Measurements from ENCODE around the gene WDR4. TPM values are rescaled to one million over a fixed set of nuclear protein-coding genes. Genes with fewer than 3 reads are reported as not detected.
A peak's percentile ranks its signal among the peaks of the same experiment; 100 is the strongest.

Gene WDR4
- total and polyA plus RNA-seq, 2 of the 13 experiments (the other 11 are each of a cell fraction or from before 2014, with no cell fraction given): 11.3 to 14.4 TPM

- TF ChIP-seq SKIL (CRISPR knock-in tag; IDR thresholded peaks at IDR 0.05; ENCODE audit: borderline replicate concordance) (peak; percentile 45; the same call in 1 of the 2 replicates), HNF4A (CRISPR knock-in tag; IDR thresholded peaks at IDR 0.05) (0 out of 2 replicates have a peak, but pooled peaks have one; percentile 6), NR2F6 (IDR thresholded peaks at IDR 0.05) (peak; percentile 38), NR2F6 (CRISPR knock-in tag; IDR thresholded peaks at IDR 0.05) (peak; percentile 81), RAD51 (IDR thresholded peaks at IDR 0.05; ENCODE audit: borderline replicate concordance) (no peak), ZNF224 (CRISPR knock-in tag; IDR thresholded peaks at IDR 0.05) (no peak), IRF9 (CRISPR knock-in tag; IDR thresholded peaks at IDR 0.05; ENCODE audit: borderline replicate concordance) (no peak), ZNF609 (CRISPR knock-in tag; IDR thresholded peaks at IDR 0.05; ENCODE audit: borderline replicate concordance) (no peak), THAP9 (CRISPR knock-in tag; IDR thresholded peaks at IDR 0.05; ENCODE audit: borderline replicate concordance) (no peak), TBP (CRISPR knock-in tag; IDR thresholded peaks at IDR 0.05) (no peak), XBP1 (CRISPR knock-in tag; IDR thresholded peaks at IDR 0.05) (no peak), TOPORS (CRISPR knock-in tag; IDR thresholded peaks at IDR 0.05) (no peak)
- TF ChIP-seq, protein P1, sequence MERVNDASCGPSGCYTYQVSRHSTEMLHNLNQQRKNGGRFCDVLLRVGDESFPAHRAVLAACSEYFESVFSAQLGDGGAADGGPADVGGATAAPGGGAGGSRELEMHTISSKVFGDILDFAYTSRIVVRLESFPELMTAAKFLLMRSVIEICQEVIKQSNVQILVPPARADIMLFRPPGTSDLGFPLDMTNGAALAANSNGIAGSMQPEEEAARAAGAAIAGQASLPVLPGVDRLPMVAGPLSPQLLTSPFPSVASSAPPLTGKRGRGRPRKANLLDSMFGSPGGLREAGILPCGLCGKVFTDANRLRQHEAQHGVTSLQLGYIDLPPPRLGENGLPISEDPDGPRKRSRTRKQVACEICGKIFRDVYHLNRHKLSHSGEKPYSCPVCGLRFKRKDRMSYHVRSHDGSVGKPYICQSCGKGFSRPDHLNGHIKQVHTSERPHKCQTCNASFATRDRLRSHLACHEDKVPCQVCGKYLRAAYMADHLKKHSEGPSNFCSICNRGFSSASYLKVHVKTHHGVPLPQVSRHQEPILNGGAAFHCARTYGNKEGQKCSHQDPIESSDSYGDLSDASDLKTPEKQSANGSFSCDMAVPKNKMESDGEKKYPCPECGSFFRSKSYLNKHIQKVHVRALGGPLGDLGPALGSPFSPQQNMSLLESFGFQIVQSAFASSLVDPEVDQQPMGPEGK (CRISPR knock-in tag; IDR thresholded peaks at IDR 0.05): peak; percentile 55; the same call in 1 of the 2 replicates
- TF ChIP-seq, protein P2, sequence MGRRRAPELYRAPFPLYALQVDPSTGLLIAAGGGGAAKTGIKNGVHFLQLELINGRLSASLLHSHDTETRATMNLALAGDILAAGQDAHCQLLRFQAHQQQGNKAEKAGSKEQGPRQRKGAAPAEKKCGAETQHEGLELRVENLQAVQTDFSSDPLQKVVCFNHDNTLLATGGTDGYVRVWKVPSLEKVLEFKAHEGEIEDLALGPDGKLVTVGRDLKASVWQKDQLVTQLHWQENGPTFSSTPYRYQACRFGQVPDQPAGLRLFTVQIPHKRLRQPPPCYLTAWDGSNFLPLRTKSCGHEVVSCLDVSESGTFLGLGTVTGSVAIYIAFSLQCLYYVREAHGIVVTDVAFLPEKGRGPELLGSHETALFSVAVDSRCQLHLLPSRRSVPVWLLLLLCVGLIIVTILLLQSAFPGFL (CRISPR knock-in tag; IDR thresholded peaks at IDR 0.05): no peak
These were observed 41.7 kb downstream of the WDR4 start (continued) for GRCh38 chr21:42837421-42838211.

Measured in HepG2 (cell line).